Activated CD8-positive, alpha-beta memory T cell treated with anti-CD3 and anti-CD28 coated beads, Interleukin-2, amount 50 U/mL, for 48 hours (primary cell): ENCODE results near the gene TRPM3.

Source experiments
- DNase-seq: peaks from one replicate; pipeline ENCODE4 v3.0.0-alpha.2; 2020

Gene TRPM3

DNA sequence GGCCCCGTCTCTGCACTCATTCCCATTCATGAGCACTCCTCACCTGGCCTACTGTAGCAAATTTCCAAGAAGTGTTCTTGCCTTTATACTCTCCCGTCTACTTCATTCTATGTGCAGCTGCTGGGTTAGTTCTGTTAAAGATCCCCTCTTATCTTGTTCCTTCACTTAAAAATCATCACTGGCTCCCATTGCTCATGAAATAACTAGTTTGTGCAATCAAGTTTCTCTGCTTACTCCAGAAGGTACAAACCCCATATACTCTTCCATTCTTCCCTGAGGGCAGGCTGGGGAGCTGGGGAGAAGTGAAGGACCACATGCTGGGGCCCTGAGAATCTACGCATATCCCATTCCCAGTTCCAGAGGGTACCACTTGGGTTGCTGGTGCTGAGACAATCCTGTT lies 622.6 kb downstream of the TRPM3 start:
- no peak for DNase-seq

DNA sequence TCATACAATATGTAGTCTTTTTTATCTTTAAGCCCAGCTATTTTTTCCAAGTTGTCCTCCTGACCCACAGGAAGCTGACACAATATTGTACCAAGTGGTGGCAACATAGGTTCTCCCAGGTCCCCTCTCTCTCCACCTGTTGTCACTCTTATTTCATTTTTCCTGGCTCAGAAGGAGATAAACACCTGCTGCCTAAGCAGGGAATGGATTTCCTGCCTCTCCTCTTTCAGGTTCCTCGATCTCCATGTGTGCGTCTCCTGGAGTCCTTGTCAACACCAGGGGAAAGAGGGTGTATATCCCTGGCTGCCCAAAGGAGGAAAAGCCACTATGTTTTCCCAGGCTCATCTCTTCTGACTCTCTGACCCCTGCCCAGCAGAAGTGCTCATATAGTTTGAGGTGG lies 625.2 kb downstream of the TRPM3 start:
- no peak for DNase-seq

- DNase-seq = no peak
These were observed 625.9 kb downstream of the TRPM3 start for GRCh38 chr9:70495514-70495913.

DNA sequence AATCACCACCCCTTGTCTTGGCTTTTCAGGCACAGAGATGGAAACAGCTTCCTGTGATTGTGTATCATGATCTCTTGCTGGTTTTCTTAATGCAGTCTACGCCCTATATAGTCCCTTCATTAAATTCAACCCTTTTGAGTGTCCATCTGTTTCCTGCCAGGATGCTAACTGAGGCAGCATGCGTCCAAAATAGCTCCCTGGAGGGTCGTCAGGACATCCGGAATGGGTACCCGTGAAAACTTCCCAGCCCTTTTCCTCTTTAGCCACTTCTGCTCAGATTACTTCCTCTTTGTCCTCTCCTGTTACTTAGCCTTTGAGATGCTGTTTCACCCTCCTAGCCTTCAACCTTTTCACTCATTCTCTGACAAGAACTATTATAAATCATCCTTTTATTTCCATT lies 627.2 kb downstream of the TRPM3 start:
- DNase-seq = no peak

GRCh38 chr9:70493029-70493428 lies 628.4 kb downstream of the TRPM3 start:
- no peak for DNase-seq

DNA sequence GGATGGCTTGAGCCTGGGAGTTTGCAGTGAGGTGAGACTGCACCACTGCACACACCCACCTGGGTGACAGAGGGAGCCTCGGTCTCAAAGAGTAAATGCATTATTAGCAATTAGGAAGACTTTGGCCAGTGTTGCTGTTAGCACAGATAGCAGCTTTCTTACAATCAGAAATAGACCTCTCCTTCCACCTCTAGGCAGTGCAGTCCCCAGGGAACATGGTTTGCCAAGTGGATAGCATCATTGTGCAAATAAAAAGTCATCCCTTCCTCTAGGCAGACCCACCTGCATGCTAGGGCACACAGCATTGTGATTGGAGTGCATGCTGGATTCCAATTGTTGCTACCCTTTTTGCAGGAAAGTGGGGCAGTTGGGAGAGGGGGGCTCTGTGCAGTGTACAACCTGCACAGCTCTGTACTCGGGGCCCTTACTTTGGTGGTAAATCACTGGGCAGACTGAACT lies 629.1 kb downstream of the TRPM3 start:
- DNase-seq = no peak

GRCh38 chr9:70491426-70492318 lies 629.7 kb downstream of the TRPM3 start:
- no peak for DNase-seq

- no peak for DNase-seq
These were observed 630.9 kb downstream of the TRPM3 start for GRCh38 chr9:70490478-70490877.

DNA sequence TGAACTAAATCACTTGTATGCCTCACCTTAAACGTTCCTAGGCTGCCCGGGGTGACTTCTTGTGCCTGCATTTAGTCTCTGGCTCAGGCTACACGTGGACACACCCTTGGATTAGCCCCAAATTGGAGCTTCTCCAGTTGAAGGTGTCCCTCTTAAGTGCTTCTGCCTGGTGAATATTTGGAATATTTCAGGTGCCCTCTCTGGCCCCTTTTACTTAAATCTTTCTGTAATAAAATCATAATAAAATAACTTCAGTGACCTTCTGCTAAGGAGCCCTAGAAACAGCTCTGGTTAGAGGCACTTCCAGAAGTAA lies 632.7 kb downstream of the TRPM3 start:
- no peak for DNase-seq

DNA sequence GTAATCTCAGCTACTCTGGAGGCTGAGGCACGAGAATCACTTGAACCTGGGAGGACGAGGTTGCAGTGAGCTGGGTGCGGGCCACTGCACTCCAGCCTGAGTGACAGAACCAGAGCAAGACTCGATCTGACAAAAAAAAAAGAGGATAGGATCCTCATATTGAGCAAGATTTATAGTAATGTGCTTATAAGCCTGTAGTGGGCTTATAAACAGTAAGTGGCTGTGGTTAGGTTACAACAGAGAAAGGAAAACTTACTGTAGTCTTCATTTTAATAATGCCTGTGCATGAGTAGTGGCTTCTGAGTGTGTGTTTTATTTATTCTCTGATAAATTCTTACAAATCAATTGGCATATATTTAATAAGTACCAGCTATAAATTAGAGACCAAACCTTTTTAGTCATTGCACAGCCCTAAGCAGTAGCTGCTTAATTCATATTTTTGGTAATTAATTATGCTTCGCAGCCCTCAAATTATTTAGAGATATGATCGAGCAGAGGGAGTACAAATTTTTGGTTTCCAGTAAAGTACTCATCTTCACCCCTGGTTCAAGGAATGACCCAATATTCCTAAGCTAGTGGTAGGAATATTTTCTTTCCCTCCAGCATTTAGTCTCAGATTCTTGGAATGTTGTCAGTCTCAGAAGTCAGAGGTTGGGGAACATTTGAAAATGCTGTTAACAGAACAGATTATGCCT lies 633.2 kb downstream of the TRPM3 start:
- DNase-seq = no peak

GRCh38 chr9:70486127-70486526 lies 635.3 kb downstream of the TRPM3 start:
- DNase-seq = no peak

GRCh38 chr9:70485273-70485858 lies 636.1 kb downstream of the TRPM3 start:
- no peak for DNase-seq

GRCh38 chr9:70484232-70485130 lies 636.9 kb downstream of the TRPM3 start:
- DNase-seq = no peak

DNA sequence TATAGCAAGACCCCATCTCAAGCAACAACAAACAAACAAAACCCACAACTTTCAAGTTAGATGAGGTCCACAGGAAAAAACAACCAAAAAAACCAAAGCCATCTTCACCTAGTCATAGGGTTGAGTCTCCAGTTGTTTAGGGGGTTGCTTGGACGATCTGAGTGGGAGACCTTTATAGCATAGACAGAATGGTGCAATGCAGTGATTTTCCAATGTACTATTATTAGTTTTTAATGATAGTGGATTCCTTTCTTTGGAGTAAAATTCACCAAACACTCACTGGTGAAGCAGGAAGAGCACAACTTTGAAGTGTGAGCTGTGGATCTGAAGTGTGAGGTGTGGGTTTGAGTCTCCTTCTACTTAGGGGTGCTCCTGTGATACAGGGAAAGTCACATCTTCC lies 640.0 kb downstream of the TRPM3 start:
- DNase-seq = no peak

DNA sequence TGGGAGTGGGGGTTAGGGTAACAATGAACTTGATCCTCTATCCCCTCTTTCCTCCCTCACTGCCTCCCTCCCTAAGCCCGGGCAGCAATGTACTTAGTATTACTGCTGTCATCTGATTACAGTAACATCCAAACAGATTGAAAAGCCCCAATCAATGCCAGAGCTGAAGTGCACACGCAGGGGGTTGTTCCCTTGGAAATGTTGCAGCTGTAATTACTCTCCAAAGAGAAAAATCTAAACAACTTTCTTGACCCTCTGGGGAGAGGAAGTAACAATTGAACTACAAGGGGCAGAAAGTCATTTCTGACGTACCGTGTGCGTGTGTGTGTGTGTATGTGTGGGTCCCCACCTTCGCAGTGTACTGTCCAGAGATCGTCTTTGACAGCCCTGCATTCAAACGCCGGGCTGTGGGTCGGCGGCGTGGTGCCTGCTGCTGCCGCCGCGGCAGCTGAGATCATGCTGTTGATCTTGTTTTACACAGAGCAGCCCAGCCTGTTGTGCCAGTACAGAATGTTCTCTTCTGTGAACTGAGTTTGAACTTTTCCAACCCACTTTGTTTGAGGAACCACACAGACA lies 640.9 kb downstream of the TRPM3 start:
- DNase-seq = no peak

DNA sequence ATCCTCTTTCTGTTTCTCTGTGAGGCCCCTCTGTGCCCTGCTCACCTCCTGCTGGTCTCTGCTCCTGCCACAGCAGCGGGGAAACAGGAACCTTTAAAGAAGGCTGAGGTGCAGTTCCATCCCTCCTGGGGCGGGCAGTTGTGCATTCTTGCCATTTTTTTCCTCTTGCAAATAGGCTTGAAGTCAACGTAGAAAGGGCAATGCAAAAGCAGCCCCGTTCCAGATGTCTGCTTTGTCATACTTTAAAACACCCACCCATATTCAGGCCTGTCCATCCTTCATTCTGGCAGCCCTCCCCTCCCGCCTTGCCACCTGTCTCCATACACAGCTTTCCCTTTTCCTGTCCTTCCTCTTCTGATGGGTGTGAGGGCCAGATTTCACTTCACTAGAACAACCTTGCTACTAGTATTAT lies 641.5 kb downstream of the TRPM3 start:
- DNase-seq = no peak
